GM21737 (cell line): ENCODE results near the gene GPR37L1.
"Not testable (repeated sequence)": the region's sequence is repeated elsewhere in the genome, so short reads cannot be mapped to it uniquely, and the experiment has no call there.

Experiments used
- ATAC-seq: cut with Tn5 transposase; IDR thresholded peaks from one replicate; pipeline ENCODE4 v1.9.1; 2021; ENCODE audit warnings: mild to moderate bottlenecking, moderate library complexity; ENCODE audit not compliant: unreplicated experiment

Gene GPR37L1

GRCh38 chr1:202107801-202108731, 14.7 kb upstream of the GPR37L1 start:
- ATAC-seq, result no peak

DNA sequence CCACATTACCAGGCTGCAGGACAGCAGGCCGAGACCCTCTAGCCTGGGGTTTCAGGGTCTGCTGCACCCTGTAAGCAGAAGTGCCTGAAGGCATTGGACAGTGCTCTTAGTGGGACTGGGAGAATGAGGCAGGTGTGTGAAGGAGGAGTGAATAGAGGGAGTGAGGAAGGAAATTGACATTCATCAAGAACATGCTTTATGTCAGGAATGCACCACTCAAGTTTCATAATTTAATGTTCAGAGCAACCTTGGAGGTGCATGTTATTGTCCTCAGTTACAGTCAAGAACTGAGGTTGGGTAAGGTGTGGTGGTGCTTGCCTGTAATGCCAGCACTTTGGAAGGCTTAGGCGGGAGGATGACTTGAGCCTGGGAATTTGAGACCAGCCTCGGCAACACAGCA, 11.7 kb upstream of the GPR37L1 start:
- ATAC-seq, result no peak

DNA sequence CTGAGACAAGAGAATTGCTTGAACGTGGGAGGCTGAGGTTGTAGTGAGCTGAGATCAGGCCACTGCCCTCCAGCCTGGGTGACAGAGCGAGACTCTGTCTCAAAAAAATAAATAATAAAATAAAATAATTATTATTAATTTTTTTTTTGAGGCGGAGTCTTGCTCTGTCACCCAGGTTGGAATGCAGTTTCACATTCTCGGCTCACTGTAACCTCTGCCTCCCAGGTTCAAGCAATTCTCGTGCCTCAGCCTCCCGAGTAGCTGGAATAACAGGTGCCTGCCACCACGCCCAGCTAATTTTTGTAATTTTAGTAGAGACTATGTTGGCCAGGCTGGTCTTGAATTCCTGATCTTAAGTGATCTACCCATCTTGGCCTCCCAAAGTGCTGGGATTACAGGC, 11.1 kb upstream of the GPR37L1 start:
- ATAC-seq, result not testable (repeated sequence)

GRCh38 chr1:202112859-202113689, 9.6 kb upstream of the GPR37L1 start:
- ATAC-seq, result no peak

GRCh38 chr1:202113690-202114300, 8.9 kb upstream of the GPR37L1 start:
- ATAC-seq, result no peak

- no peak for ATAC-seq
Measured at GRCh38 chr1:202116287-202116686, 6.4 kb upstream of the GPR37L1 start.

- ATAC-seq, result no peak
Measured at GRCh38 chr1:202117898-202118371, 4.8 kb upstream of the GPR37L1 start.

DNA sequence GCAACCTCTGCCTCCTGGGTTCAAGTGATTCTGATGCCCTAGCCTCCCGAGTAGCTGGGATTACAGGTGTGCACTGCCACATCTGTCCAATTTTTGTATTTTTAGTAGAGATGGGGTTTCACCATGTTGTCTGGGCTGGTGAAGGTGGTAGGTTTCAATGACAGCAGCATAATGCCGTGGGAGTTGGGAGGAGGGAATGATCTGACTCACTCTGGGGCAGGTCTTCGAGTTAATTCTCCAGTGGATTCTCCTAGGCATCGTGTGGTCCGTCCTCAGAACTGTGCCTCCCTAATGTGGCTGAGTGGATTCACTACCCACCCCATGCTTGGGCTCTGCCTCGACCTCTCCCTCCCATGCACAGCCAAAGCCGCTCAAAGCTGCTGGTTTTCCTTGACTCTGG, 1.7 kb upstream of the GPR37L1 start:
- ATAC-seq, result no peak

- ATAC-seq, result no peak
Measured at GRCh38 chr1:202123336-202123813, 658 bp downstream of the GPR37L1 start.

- ATAC-seq, result no peak
Measured at GRCh38 chr1:202124142-202124541, 1.4 kb downstream of the GPR37L1 start.

DNA sequence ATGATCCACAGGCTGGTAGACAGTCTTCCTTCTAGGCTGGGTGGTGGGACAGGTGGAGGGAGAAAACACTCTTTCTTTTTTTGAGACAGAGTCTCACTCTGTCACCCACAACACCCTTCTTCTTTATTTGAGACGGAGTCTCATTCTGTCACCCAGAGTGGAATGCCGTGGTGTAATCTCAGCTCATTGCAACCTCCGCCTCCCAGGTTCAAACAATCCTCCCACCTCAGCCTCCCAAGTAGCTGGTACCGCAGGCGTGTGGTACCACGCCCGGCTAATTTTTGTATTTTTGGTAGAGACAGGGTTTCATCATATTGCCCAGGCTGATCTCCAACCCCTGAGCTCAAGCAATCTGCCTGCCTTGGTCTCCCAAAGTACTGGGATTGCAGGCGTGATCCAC, 2.9 kb downstream of the GPR37L1 start:
- no peak for ATAC-seq

DNA sequence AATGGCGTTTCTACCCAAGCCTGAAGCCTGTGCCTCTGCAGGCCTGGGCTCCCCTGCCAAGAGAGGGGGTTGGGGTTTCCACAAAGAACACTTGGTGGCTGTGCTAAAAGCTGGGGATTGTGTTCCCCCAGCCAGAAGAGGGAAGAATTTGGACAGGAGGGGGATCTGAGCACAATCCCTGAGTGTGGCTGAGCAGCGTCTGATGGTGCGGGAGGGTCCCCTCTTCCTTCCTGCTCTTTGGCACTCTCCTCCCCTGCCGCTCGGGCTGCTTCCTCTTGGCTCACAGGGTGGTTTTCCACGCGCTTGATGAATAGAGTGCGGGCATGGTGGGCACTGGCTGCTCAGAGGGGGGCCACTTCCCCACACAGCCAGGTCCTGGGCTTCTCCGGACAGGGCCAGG, 3.7 kb downstream of the GPR37L1 start:
- no peak for ATAC-seq

DNA sequence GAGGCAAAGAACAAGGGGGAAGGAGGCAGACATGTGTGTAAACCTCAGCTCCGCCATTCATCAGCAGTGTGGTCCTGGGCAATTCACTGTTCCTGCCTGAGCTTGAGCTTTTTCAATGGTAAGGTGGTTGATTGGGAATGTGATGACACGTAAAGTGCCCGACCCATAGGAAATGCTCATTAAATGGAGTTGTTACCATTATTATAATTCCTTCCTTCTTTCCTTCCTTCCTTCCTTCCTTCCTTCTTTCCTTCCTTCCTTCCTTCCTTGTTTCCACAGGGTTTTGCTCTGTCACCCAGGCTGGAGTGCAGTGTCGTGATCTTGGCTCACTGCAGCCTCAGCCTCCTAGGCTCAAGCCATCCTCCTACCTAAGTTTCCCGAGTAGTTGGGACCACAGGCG, 4.3 kb downstream of the GPR37L1 start:
- ATAC-seq, result no peak

DNA sequence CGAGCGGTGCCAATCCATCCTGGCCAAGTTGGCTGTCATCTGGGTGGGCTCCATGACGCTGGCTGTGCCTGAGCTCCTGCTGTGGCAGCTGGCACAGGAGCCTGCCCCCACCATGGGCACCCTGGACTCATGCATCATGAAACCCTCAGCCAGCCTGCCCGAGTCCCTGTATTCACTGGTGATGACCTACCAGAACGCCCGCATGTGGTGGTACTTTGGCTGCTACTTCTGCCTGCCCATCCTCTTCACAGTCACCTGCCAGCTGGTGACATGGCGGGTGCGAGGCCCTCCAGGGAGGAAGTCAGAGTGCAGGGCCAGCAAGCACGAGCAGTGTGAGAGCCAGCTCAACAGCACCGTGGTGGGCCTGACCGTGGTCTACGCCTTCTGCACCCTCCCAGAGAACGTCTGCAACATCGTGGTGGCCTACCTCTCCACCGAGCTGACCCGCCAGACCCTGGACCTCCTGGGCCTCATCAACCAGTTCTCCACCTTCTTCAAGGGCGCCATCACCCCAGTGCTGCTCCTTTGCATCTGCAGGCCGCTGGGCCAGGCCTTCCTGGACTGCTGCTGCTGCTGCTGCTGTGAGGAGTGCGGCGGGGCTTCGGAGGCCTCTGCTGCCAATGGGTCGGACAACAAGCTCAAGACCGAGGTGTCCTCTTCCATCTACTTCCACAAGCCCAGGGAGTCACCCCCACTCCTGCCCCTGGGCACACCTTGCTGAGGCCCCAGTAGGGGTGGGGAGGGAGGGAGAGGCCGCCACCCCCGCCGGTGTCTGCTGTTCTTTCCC, 5.3 kb downstream of the GPR37L1 start:
- ATAC-seq, result no peak

GRCh38 chr1:202129453-202130296, 7.0 kb downstream of the GPR37L1 start:
- no peak for ATAC-seq

DNA sequence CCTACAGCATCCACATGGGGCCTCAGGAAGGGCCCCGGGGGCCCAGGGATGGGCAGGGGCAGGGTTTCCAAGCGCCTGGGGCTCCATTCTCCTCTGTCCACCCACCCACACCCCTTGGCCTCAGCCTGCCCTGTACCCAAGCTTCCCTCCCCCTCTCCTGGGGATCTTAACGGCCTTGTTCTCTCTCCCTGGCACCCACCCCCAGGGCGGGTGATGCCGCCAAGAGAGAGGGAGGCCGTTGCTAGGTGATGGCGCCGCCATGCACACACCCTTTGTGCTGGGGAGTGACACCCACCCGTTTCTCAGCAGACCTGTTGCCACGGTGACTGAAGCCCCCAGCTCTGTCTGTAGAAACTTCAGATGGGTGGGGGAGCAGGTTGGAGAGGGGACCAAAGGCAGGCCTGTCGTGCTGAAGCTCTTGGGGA, 7.6 kb downstream of the GPR37L1 start:
- no peak for ATAC-seq

DNA sequence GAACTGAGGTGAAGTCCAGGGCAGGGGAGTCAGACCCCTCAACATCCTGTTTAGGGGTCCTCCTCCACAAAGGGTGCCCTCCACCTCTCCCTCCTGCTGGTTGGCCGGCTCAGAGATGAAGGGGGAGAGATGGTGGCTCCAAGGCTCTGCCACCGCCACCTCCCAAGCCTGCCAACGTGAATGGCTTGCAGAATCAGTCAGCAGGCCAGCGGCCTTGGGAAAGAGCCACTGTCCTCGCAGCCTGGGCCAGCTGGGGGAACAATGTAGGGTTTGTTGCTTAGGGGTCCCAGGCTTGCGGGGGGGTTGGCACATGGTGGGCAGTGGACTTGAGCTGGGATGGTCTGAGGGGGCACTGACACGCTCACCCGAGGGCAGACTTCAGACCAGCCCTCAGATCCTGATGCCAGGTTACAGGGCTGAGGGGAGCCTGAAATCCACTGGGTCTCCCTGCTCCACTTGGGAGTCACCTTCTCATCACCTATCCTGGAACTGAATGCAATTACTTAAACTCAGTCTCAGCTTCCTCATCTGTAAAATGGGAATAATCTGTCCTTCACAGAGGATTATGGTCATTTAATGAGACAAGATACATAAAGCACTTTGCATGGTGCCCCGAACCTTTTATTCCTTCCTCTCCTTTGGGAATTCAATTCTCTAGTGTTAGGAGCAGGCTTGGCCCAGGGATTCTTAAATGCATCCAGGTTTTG, 8.3 kb downstream of the GPR37L1 start:
- no peak for ATAC-seq

DNA sequence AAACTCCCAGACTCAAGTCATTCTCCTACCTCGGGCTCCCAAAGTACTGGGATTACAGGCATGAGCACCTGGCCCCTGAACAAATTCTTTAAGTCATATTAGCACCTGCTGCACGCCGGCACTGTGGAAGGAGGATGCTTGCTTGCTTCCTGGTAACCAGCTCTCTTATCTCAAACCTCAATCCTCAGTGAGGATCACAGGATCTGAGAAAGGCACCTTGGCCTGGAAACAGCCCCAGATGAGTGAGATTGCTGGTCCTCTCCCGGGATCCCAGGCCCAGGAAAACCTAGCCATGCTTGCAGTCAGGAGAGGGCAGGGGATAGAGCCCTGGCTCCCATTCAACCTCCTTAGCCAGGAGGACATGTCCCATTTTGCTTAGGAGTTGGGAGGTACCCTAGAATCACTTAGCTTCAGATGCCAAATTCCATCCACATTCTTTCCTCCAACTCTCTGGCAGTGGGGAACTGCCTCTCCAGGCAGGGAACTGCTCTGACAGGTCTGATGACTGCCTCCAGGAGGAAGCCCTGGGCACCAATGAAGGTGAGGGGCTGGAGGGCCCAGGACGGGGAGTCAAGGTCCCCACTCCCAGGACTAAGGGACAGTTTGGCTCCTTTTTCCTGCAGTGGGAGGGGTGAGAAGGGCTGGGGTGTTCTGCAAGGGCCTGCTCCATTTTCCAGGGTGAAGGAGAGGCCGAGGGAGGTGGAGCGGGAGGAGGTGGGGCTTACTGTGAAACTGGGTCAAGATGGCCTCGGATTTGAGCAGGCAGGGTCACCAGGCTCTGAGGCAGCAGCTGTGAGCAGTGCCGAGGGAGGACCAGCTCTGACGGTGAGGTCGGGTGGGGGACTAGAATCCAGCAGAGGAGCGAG, 9.5 kb downstream of the GPR37L1 start:
- ATAC-seq, result no peak
